Subcutaneous adipose tissue (tissue), 4 donors: Measurements from ENCODE around the gene ALOX12B. TPM values are rescaled to one million over a fixed set of nuclear protein-coding genes. Genes with fewer than 3 reads are reported as not detected.

Source experiments
- small RNA-seq: library from RNA; depleted of rRNA; stranded (forward); fragments of <200 nt; gene quantifications from one replicate; pipeline ENCODE3, GENCODE V24; 2016
- total RNA-seq, 4 donors: library from RNA; depleted of rRNA; stranded (reverse); fragments of >200 nt; gene quantifications; one replicate each; pipeline ENCODE4 v1.1.0, GENCODE V29; 2016
- TF ChIP-seq, protein P1 (sequence below): fragments of 450-650 bp; IDR thresholded peaks from one replicate; pipeline ENCODE4 v1.5.1; 2016; ENCODE audit warnings: low read depth, mild to moderate bottlenecking, control low read depth, antibody characterized with exemption, moderate library complexity

Gene ALOX12B
- total RNA-seq, 4 donors from 2014 or later, result not detected

DNA sequence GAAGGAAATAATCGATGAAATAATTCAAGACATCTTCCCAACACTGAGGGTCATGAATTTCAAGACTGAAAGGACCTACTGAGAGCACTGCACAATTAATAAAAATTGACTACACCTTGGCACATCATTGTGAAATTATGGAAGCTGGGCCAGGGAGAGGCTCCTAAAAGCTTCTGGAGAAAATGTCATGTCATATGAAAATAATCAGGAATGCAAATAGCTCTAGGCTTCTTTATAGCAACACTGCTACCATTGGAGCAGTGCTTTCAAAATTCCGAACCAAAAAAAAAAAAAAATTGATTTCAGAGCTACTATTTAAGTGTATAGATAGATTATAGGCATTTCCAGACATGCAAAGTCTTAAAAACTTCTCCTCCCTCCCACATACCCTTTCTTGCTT is 55.1 kb downstream of the ALOX12B start:
- TF ChIP-seq, protein P1, sequence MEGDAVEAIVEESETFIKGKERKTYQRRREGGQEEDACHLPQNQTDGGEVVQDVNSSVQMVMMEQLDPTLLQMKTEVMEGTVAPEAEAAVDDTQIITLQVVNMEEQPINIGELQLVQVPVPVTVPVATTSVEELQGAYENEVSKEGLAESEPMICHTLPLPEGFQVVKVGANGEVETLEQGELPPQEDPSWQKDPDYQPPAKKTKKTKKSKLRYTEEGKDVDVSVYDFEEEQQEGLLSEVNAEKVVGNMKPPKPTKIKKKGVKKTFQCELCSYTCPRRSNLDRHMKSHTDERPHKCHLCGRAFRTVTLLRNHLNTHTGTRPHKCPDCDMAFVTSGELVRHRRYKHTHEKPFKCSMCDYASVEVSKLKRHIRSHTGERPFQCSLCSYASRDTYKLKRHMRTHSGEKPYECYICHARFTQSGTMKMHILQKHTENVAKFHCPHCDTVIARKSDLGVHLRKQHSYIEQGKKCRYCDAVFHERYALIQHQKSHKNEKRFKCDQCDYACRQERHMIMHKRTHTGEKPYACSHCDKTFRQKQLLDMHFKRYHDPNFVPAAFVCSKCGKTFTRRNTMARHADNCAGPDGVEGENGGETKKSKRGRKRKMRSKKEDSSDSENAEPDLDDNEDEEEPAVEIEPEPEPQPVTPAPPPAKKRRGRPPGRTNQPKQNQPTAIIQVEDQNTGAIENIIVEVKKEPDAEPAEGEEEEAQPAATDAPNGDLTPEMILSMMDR, result no peak

DNA sequence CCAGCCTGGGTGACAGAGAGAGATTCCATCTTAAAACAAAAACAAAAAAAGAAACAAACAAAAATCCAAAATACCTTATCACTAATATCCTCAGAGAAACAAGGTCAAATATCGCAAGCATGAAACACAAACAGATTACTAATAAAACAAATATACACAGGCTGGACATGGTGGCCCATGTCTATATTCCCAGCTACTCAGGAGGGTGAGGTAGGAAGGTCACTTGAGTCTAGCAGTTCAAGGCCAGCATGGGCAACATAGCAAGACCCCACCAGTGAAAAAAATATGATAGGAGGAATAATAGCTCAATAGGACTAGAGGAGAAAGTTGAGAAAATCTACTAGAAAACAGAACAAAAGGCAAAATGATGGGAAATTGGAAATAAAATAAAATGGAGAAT is 55.6 kb downstream of the ALOX12B start:
- TF ChIP-seq, protein P1, result no peak

DNA sequence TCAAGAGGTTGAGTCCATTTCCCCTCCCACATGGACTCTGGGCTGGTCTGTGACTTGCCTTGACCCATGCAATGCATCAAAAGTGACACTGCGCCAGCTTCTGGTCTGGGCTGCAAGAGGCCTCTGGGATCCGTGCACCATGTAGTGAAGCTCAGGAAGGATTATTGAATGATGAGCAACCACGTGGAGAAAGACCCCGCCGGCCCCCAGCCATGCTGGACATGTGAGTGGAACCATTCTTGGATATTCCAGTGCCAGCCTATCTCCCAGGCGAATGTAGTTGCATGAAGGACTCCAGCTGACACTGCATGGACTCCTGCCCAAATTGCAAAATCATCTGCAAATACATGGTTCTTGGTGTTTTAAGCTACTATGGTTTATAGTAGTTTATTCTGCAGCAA is 56.3 kb downstream of the ALOX12B start:
- TF ChIP-seq, protein P1, result no peak

DNA sequence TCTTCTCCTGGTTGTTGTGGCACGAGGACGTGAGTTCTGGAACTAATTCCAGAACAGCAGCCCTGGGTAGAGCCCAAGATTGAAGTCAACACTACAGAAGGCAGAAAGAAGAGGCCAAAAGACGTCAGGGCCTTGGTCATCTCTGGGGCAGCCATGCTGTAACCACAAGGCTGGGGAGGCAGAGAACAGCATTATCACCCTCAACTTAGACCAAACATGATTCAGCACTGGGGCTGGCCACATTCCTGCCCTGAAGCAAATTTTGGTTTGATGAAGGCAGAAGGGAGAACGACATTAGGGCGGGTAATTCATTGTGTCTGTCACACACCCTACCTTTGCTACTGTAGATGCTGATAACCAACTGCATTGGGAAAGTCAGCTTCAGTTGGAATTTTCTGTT is 58.4 kb downstream of the ALOX12B start:
- TF ChIP-seq, protein P1, result no peak

DNA sequence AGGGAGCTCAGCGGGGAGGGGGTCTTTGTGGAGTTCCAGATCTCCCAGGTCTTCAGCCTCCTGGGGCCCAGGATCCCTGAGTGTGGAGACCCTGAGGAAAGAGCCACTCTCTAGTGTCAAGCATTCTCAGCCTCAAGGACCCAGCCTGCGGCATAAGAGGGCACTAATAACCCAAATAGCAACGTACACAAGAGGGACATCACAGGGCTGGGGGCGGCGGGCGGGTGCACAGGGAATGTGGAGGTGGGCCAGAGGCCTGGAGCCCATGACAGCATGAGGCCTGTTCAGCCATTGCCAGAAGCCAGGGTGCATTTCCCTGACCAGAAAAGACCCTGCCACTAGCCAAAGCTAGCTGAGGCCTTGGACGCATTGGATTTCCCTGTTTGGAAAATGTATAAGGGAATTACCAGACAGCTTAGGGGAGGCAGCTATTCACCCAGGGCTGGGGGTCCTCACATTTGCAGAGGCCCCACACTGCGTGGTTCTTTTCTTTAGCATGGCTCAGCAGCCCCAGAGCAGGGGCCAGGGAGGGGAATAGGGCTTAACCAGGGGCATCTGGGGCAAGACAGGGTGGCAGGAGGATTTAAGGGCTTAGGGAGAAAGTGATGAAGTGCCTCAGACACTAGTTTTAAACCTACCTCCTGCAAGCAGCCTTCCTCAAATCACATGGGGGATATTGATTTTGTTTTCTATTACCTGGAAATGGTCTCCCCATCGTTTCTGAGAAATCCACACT is 62.2 kb downstream of the ALOX12B start:
- TF ChIP-seq, protein P1, result no peak

Small RNAs within 50 kb of the gene (small RNA-seq; reads per million reads assigned to genes)
- not detected for gene MIR4314

Other genes with a start within 250 kb of the ALOX12B start
- 10 to 100 TPM in 2 of 4 donors, 1 to 10 TPM in 2; 1.0 to 16.0 (median 10.8) TPM for gene TMEM88, start 232.7 kb downstream of the ALOX12B start, total RNA-seq
- gene NAA38, start 230.2 kb downstream of the ALOX12B start, total RNA-seq, result 100 to 1,000 TPM in 2 of 4 donors, 10 to 100 TPM in 2; 68.0 to 184 (median 96.7) TPM
- gene CYB5D1, start 229.7 kb downstream of the ALOX12B start, total RNA-seq, result 1 to 10 TPM; 4.1 to 7.7 (median 6.3) TPM
- gene CHD3, start 198.9 kb downstream of the ALOX12B start, total RNA-seq, result 10 to 100 TPM; 14.8 to 41.4 (median 31.3) TPM
- 1 to 10 TPM; 1.5 to 6.1 (median 2.8) TPM for gene RNF227, start 171.4 kb downstream of the ALOX12B start, total RNA-seq
- gene KCNAB3, start 157.9 kb downstream of the ALOX12B start, total RNA-seq, result 1 to 10 TPM in 1 of 4 donors, under 1 TPM in 2, not detected in 1; 0.44 to 2.8 (median 0.51) TPM
- gene TRAPPC1, start 155.8 kb downstream of the ALOX12B start, total RNA-seq, result 10 to 100 TPM; 28.8 to 43.5 (median 37.5) TPM
- 10 to 100 TPM in 3 of 4 donors, 1 to 10 TPM in 1; 7.5 to 27.3 (median 21.9) TPM for gene CNTROB, start 155.5 kb downstream of the ALOX12B start, total RNA-seq
- not detected for gene GUCY2D, start 85.1 kb downstream of the ALOX12B start, total RNA-seq
- 10 to 100 TPM in 2 of 4 donors, 1 to 10 TPM in 2; 4.9 to 36.4 (median 10.9) TPM for gene ALOX15B, start 48.7 kb downstream of the ALOX12B start, total RNA-seq
- gene ALOXE3, start 30.8 kb upstream of the ALOX12B start, total RNA-seq, result not detected
- gene HES7, start 36.4 kb upstream of the ALOX12B start, total RNA-seq, result not detected
- gene PER1, start 64.7 kb upstream of the ALOX12B start, total RNA-seq, result 100 to 1,000 TPM in 3 of 4 donors, 10 to 100 TPM in 1; 95.2 to 186 (median 121) TPM
- gene VAMP2, start 75.2 kb upstream of the ALOX12B start, total RNA-seq, result 10 to 100 TPM; 18.6 to 45.2 (median 23.4) TPM
- gene TMEM107, start 88.7 kb upstream of the ALOX12B start, total RNA-seq, result 10 to 100 TPM; 14.3 to 23.8 (median 20.4) TPM
- gene BORCS6, start 102.5 kb upstream of the ALOX12B start, total RNA-seq, result 10 to 100 TPM in 2 of 4 donors, 1 to 10 TPM in 2; 2.9 to 10.4 (median 9.3) TPM
- 1 to 10 TPM in 3 of 4 donors, not detected in 1; 1.3 to 3.4 (median 2.2) TPM for gene AURKB, start 122.9 kb upstream of the ALOX12B start, total RNA-seq
- gene CTC1, start 160.3 kb upstream of the ALOX12B start, total RNA-seq, result 10 to 100 TPM; 11.6 to 17.6 (median 14.9) TPM
- gene PFAS, start 161.6 kb upstream of the ALOX12B start, total RNA-seq, result 10 to 100 TPM in 3 of 4 donors, 1 to 10 TPM in 1; 7.5 to 20.9 (median 12.0) TPM
- gene RANGRF, start 201.0 kb upstream of the ALOX12B start, total RNA-seq, result 10 to 100 TPM; 16.5 to 23.2 (median 19.0) TPM
- 1 to 10 TPM; 1.7 to 8.1 (median 2.4) TPM for gene SLC25A35, start 207.7 kb upstream of the ALOX12B start, total RNA-seq
- 10 to 100 TPM; 20.3 to 73.1 (median 36.9) TPM for gene ARHGEF15, start 222.5 kb upstream of the ALOX12B start, total RNA-seq